ENCODE results near the gene CRACR2B. TPM values are rescaled to one million over a fixed set of nuclear protein-coding genes. Genes with fewer than 3 reads are reported as not detected.

CRACR2B gene
- total RNA-seq, 1 donor from 2014 or later, result 8.0 TPM

DNA sequence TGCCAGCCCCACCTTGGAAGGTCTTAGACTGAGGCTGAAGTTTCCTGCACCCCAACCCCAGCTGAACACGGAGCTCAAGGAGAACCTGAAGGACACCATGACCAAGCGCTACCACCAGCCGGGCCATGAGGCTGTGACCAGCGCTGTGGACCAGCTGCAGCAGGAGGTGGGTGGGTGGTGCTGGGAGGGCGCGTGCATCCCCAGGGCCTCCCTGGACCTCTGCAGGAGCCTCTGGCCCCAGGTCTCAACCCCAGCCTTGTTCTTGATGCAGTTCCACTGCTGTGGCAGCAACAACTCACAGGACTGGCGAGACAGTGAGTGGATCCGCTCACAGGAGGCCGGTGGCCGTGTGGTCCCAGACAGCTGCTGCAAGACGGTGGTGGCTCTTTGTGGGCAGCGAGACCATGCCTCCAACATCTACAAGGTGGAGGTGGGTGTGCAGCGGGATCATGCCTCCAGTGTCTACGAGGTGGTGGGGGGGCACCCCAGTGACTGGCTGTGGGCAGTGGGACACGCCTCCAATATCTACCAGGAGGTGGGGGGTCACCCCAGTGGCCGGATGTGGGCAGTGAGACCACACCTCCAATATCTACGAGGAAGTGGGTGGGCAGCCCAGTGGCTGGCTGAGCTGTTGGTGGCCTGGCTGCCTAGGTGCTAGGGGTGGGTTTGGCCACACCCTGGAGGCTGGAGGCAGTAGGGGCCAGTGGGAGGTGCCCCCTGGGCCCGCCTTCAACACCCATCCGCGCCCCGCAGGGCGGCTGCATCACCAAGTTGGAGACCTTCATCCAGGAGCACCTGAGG is 9.7 kb downstream of the CRACR2B start:
- intact Hi-C loops (cut with micrococcal nuclease), result no loop called here

DNA sequence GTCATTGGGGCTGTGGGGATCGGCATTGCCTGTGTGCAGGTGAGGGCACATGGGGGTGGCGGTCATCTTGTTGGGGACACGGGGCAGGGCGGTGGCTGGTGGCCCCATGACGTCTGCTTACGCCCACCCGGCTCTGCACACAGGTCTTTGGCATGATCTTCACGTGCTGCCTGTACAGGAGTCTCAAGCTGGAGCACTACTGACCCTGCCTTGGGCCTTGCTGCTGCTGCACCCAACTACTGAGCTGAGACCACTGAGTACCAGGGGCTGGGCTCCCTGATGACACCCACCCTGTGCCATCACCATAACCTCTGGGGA is 10.2 kb downstream of the CRACR2B start:
- intact Hi-C loops (cut with micrococcal nuclease), result no loop called here

DNA sequence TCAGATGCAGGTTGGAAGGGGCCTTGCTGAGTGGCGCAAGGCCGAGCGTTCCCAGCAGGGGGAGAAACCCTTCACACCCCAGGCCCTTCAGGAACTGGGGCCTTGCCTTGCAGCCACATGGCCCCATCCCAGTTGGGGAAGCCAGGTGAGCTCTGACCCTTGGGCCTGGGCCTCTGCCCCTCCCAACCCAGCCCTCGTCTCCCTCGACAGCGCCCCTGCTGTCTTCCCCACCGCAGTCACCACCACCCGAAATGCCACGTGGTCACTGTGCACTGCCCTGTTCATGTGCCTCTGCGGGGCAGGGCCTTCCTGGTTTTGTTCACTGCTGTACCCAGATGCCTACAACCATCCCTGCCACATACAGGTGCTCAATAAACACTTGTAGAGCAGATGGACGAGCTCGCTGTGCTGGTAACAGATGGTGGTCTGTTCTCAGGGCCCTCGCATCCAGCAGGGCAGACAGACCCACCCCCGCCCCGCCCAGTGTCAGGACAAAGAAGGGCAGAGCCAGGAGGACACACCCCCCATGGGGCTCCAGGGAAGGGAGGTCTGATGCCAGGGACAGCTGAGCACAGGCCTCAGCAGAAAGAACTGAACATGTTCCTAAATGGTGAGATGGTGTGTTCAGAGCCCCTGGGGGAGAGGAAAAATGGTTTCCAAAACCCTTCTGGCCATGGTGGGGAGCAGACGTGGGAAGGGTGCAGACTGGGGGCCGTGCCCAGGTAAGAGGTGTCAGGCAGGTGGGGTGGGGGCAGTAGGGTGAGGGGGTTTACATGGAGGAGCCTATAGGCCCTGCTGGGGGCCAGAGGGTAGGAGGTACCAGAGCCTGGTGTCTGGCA is 10.9 kb downstream of the CRACR2B start:
- intact Hi-C loops (cut with micrococcal nuclease), result no loop called here

DNA sequence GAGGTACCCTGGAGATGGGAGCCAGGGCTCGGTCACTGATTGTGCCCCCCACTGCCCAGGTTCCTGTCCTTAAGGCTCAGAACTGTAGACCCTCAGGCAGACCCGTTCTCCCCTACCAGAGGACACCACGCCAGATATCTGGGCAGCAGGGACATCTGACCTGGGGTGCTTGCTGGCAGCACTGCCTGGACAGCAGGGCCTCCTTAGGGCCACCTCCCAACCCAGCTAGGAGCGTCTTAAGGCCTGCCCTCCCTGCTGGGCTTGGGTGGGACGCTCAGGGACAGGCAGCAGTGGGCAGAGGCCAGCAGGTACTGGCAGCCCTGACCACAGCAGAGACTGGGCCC is 11.5 kb downstream of the CRACR2B start:
- intact Hi-C loops (cut with micrococcal nuclease), result no loop called here

DNA sequence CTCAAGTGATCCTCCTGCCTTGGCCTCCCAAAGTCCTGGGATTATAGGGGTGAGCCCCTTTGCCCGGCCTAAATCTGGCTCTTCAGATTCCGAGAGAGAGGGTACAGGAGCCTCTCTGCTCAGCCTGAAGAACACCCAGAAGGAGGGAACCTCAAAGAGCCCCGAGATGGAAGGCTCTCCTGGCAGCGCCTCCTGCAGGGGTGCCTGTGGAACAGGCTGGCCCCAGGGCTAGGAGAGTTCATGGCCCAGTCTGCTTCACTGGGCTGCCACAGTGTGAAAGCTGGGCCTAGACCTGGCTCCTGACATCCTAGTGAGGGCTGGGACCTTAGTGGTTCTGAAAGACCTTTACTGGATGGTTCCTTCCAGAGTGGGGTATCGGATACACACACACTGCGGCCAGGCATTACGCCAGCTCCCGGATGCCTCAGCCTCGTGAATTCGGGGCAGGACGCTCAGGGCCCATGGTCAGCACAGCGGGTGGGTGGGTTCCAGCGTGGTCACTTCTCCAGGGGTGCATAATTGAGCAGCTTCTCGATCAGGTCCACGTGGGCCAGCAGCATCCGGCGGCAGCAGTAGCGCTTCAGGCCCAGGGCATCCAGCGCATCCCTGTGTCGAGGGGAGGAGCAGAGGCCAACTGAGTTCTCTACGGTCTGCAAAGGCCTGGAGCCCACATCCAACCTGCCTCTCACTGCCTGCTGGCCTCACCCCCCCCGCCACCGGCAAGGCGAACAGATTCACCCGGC is 12.3 kb downstream of the CRACR2B start:
- intact Hi-C loops (cut with micrococcal nuclease), result no loop called here

DNA sequence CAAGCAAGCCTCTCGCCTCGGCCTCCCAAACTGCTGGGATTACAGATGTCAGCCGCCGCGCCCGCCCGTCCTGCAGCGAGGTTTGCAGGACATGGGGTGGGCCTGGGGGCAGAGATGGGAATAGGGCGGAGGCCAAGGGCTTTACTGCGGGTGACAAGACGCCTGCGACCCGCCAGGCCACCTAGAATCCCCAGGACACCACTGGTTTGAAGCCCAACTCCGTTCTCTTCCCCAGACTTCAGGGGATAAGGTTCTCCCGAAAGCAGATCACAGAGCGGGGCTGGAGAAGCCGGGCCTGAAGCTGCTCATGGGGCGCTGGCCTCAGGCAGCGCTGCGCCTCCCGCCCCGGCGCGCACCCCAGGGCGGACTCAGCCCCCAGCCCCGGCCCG is 14.3 kb downstream of the CRACR2B start:
- intact Hi-C loops (cut with micrococcal nuclease), result loop anchor here (2.0 kb wide), 2 partner anchors 21 to 33 kb away; partner anchors contain the start of gene RPLP2

DNA sequence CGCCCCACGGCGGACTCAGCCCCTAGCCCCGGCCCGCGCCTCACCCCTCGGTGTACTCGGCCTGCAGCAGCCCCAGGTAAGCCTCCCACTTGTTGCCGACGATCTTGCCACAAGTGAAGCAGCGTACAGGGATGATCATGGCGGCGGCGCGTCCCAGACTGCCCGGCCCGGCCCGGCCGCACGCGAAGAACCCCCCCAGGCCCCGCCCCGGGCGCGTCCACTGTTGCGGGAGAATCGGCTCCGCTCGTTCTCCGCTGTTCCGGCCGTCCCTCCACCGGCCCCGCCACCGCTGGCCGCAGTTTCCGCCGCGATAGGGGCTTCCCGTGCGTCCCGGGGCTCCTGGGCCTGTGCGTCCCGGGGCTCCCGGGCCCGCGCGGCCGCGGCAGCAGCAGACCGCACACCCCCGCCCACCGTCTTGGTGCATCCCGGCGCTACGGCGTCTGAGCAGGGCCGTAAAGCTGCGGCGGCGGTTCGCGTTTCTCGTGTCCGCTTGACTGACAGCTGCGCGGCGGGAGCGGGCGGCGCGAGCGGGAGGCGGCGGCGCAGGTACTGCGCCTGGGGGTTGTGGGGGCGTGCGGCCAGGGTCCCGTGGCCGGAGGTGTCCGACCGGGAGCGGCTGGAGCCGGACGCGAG is 14.8 kb downstream of the CRACR2B start, which contains the start of the genes POLR2L and TSPAN4:
TSS of gene POLR2L (minus strand) at position 160 of the 633 bp plus-strand sequence. CDS start at position 139, 21 bp downstream.
TSS of gene TSPAN4 (plus strand) at position 483 of the 633 bp plus-strand sequence. CDS start 7,453 bp downstream, outside the sequence.
- intact Hi-C loops (cut with micrococcal nuclease), result loop anchor here (2.0 kb wide), 2 partner anchors 22 to 34 kb away; partner anchors contain the start of gene RPLP2

DNA sequence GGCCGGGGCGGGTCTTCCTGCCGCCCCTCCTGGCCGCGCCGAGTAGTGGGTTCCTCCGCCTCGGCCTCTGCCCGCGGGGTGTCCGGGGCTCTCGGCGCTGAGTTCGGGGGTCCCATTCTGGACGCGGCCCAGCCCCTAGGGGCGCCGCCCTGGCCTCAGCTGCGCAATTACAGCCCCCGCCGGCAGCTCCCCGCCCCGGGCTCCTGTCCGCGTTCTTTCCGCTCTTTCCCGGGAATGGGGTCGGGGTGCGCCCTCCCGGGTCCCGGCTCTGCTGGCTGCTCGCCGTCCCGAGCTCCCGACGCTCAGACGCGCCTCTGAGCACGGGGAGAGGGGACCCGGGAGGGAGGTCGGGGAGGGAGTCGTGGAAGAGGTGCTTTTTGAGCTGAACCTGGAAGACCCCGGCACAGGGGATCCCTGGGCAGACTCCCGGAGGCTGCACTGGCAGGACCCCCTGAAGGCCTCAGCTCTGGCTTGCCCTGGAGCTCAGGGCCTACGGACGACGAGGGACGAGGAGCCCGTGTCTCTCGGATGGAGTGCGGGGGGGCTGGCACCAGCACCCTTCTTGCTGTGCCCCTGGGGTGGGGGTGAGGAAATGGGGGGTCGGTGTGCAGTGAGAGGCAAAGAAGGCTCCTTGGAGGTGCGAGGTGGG is 15.5 kb downstream of the CRACR2B start:
- intact Hi-C loops (cut with micrococcal nuclease), result loop anchor here (2.0 kb wide), 2 partner anchors 22 to 34 kb away; partner anchors contain the start of gene RPLP2

DNA sequence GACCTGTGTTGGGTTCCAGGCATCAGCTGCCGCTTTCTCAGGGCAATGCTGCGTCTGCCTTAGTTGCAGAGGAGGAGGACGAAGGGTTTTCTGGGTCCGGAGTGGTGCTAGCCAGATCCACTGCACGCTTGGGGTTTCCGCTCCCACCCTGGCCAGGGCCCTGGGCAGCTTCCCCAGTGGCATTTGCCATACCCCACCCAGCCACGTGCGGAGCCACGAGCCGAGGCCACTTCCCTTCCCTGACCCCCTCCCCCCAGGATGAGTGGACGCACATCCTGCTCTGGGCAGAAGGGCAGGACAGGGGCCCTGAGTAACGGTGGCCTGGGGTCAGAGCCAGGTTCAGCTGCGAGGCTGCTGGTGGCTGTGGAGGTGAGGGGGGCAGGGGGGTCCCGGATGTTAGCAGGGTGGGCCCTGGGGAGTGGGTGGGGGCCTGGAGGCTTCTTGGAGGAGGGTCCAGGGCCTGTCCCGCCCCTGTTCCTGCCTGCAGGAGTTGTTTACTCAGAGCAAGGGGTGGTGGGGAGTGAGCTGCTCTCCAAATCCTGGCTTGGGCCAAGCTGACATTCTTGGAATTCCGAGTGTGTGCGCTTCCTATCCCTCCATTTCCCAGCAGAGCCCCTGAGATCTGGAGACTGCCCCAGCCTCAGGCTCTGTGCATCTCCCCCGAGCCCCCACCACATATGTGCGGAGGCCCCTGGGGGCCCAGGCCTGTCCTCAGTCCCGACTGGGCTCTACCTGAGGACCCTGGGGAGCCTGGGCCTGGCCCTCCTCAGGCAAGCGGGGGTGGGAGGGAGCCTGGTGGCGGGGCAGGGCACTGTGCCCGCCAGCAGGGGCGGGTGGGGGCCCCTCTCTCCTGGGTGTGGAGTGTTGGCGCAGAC is 16.3 kb downstream of the CRACR2B start:
- intact Hi-C loops (cut with micrococcal nuclease), result loop anchor here (2.0 kb wide), 2 partner anchors 23 to 35 kb away; partner anchors contain the start of gene RPLP2

DNA sequence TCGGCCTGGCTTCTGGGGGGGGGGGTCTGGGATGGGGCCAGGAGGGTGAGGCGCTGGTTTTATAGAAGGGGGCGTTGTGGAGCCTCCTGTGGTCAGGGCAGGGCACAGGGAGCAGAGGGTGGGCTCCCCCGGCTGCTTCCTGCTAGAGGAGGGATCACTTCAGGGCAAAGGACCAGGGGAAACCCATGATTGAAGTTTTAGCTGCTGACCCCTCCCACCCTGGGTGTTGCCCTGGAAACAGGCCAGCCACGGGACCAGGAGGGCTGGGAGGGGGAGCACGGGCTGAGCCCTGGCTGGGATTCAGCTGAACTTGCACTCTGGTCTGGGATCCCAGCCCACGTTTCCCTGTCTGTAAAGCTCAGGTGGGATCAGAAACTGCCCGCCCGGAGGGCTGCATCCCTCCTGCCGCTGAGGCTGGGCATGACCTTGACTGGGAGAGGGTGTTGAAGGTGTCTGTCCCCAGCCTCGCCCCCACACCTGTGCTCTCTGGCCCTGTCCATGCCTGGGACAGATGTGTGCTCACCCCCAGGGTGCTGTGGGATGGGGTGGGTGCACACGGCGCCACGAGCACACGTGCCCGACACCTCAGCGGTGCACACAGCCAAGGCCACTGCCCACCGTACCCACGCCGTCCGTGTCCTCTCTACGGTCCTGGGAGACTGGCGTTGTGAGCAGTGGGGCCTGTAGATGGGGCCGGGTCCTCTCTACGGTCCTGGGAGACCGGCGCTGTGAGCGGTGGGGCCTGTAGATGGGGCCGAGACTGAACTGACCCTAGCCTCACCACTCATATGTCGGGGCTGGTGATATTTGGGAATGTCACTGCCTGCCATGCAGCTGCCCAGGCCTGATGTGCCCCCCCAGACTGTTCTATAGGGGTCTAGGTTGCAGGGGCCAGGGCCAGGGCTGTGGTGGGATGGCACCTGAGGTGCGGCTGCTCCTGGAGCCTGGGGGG is 17.2 kb downstream of the CRACR2B start:
- intact Hi-C loops (cut with micrococcal nuclease), result loop anchor here (5.0 kb wide), 1 partner anchor 67 kb away; the partner anchor contains the start of gene CHID1

DNA sequence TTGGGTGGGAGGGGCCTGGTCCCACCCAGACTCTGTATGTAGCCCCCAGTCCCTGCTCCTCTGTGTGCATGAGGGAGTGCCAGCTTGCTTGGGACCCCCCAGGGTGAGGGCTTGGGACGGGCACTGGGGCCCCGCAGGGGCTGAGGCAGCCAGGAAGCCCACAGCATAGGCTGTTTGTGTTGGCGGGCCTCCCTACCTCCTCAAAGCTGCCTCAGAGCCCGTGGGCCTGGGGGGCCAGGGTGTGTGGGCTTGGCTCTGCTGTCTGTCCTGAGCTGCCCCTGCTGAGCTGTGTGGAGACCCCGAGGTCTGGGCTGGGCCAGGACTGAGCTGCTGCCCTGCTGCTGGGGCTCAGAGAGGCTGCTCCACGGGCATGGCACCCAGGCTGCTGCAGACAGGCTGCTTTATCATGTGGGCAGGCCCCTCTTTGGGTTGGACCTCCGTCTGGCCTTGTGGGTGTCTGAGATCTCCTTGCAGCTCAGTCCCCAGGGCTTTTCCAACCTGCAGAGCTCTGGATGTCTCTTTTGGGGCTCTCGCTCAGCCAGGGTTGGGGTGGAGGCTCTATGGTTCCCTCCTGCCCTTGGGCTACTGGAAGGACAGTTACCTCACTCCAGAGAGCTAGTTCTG is 18.3 kb downstream of the CRACR2B start:
- intact Hi-C loops (cut with micrococcal nuclease), result loop anchor here (5.0 kb wide), 1 partner anchor 66 kb away; the partner anchor contains the start of gene CHID1

DNA sequence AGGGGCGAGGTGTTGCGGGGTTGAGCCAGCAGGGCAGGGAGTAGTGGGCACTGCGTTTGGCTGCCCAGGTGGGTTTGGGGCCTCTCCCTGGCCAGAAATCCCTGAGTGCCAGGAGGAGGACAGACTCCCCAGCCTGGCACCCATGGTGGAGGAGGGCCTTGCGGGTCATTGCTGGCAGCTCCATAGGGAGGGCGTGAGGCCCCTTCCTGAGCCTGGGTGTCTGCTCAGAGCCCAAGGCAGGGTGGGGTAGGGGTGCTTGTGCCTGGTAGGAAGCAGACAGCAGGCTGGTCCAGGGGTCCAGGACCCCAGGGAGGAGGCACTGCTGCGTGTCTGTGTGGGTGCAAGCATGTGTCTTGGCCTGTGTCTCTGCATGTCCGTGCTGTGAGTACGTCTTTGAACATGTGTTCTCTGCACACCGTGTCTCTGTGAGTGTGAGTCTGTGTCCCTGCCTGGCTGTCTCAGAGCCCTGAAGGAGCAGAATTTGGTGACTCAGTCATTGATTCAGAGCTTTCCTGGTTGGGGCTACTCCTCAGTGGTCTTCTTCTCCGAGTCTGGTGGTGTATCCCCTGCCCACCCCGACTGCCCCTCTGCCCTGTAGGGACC is 18.9 kb downstream of the CRACR2B start:
- intact Hi-C loops (cut with micrococcal nuclease), result loop anchor here (5.0 kb wide), 1 partner anchor 66 kb away; the partner anchor contains the start of gene CHID1

DNA sequence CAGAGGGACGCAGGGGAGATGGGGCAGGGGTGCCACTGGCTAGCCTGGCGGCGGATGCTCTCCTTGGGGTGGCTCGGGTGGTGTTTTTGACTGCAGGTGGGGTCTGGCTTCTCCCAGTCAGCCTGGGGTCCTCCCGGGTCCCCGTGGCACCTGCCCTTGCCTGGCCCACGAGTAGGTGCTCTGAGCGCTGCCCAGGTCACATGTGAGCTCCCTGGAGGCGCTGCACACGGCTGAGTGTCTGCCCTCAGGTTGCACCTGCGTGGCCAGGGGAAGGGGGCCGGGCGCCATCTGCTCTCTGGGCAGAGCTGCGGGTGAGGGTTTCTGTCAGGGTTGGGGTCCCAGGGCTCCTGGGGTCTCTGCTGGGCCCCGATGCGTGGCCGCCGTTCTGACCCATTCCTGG is 20.2 kb downstream of the CRACR2B start:
- intact Hi-C loops (cut with micrococcal nuclease), result loop anchor here (1.0 to 5.0 kb wide), 2 partner anchors 64 to 203 kb away; partner anchors contain the start of gene CHID1

DNA sequence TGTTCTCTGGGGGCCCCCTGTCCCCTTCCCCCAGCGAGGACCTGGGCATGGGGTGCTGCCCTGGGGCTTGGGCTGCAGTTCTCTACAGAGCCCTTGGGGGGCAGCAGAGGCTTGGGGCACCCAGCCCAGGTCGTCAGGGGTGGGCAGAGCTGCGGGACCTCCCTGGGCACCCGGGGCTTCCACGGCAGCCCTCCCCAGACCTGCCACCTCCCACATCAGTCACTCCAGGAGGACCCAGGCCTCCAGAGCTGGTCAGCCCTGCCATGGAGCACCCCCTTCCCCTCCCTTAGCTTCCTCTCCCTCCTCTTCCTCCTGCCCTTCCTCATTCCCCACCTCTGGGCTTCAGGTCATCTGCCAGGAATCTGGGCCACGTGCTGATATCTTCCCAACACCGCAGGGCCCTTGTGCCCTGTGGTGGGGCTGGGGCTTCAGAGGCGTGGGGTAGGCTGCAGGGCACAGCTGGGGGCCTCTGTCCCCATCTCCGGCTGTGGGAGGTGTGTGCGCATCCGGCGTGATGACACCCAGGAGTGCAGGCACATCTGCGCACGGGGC is 20.7 kb downstream of the CRACR2B start:
- intact Hi-C loops (cut with micrococcal nuclease), result loop anchor here (1.0 to 5.0 kb wide), 2 partner anchors 64 to 203 kb away; partner anchors contain the start of gene CHID1

DNA sequence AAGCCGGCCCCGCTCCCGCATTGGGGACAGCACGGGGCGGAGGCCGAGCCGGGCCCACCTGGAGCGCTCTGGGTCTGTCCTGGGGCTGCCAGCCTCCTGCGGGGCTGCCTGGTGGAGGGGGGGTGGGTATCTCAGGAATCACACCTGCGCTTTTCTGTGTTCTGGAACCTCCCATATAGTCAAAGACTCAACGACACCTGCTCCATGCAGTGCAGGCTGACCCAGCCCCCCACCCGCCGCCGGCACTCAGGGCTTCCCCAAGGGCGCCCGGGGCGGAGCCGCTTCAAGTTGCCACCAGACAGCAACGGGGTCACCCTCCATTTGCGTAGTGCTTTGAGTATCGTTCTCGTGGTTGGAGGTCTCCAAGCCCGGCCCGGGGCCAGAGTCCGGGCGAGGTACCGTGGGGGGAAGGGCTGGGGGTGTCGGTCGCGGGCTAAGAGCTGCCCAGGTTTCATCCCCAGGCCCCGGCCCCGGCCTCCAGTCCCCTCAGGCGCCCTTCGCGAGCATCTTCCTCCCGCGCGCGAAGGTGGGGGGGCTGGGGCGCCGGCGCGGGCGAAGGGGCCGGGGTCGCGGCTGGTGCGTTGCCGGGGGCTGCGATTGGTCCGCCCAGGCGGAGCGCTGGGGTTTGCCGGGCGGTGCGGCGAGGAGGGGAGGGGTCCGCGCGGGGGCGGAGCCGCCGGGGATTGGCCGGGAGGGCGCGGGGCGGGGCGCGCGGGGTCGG is 21.5 kb downstream of the CRACR2B start:
- intact Hi-C loops (cut with micrococcal nuclease), result loop anchor here (5.0 kb wide), 1 partner anchor 63 kb away; the partner anchor contains the start of gene CHID1
